ENCODE data around the gene GPER1. TPM values are rescaled to one million over a fixed set of nuclear protein-coding genes. Genes with fewer than 3 reads are reported as not detected.

GPER1 gene
- polyA plus RNA-seq, 1 donor (not counting 4 experiments of a cell fraction or from before 2014, with no cell fraction given), result 0.05 TPM

- Histone ChIP-seq H3K9me3 (ENCODE audit: control insufficient read depth, low read depth, low read length) (no peaks in the 10 kb centered on the region), H3K79me2 (ENCODE audit: control insufficient read depth, insufficient read depth, low read length) (no peaks in the 10 kb centered on the region), H4K20me1 (ENCODE audit: control insufficient read depth, extremely low read depth, insufficient read depth, low read length) (no peaks in the 10 kb centered on the region), H3K27me3 (ENCODE audit: control insufficient read depth, extremely low read depth, insufficient read depth, low read length) (no peaks in the 10 kb centered on the region), H3K27ac (ENCODE audit: control insufficient read depth, insufficient read depth, low read length) (no peak overlapping the region), H2AFZ (ENCODE audit: control insufficient read depth, low read length) (no peak overlapping the region), H3K36me3 (ENCODE audit: control insufficient read depth in 2 of 2, extremely low read depth in 1 of 2, insufficient read depth in 2 of 2, low read length in 2 of 2) (peaks cover 6 to 7% of the 10 kb centered on the region in 2 experiments), H3K4me2 (ENCODE audit: control insufficient read depth, extremely low read depth, insufficient read depth, low read depth, low read length) (no peak overlapping the region), H3K4me3 (ENCODE audit: control insufficient read depth in 2 of 3, extremely low read depth in 1 of 3, insufficient read depth in 2 of 3, low read depth in 1 of 3, low read length in 3 of 3) (no peak overlapping the region), H3K4me1 (ENCODE audit: control insufficient read depth, extremely low read depth, insufficient read depth, low read length) (no peaks in the 10 kb centered on the region), H3K9me1 (ENCODE audit: control insufficient read depth, extremely low read depth, insufficient read depth, low read length) (no peaks in the 10 kb centered on the region), H3K9ac (ENCODE audit: control insufficient read depth, extremely low read depth, insufficient read depth, low read length) (no peak overlapping the region)
- TF ChIP-seq EZH2 (IDR thresholded peaks at IDR 0.05; ENCODE audit: low read length), result no peak
- no peak for TF ChIP-seq CTCF (optimal IDR thresholded peaks at IDR 0.05 in 1 of 3, IDR thresholded peaks at IDR 0.05 in 1 of 3, conservative IDR thresholded peaks at IDR 0.05 in 1 of 3; ENCODE audit: extremely low read depth in 1 of 3, insufficient read depth in 2 of 3, low read length in 3 of 3)
- FAIRE-seq (no peak), DNase-seq (ENCODE audit: low read depth, low spot score) (no peak)
- dilution Hi-C loops (cut with MboI; ENCODE audit: extremely low pct_ligation_motif_present, low sequenced_read_pairs), result no loop called here
Observed at GRCh38 chr7:1054438-1054837, 33.5 kb upstream of the GPER1 start.

GRCh38 chr7:1054861-1055450, 33.0 kb upstream of the GPER1 start:
- H3K27me3 ChIP-seq (ENCODE audit: control insufficient read depth, extremely low read depth, insufficient read depth, low read length), result no peaks in the 10 kb centered on the region
- peaks cover under 1% of the 10 kb centered on the region for H3K4me1 ChIP-seq (ENCODE audit: control insufficient read depth, extremely low read depth, insufficient read depth, low read length)
- H3K79me2 ChIP-seq (ENCODE audit: control insufficient read depth, insufficient read depth, low read length), result no peaks in the 10 kb centered on the region
- no peaks in the 10 kb centered on the region for H4K20me1 ChIP-seq (ENCODE audit: control insufficient read depth, extremely low read depth, insufficient read depth, low read length)
- H3K9ac ChIP-seq (ENCODE audit: control insufficient read depth, extremely low read depth, insufficient read depth, low read length), result no peak overlapping the region
- H3K27ac ChIP-seq (ENCODE audit: control insufficient read depth, insufficient read depth, low read length), result no peak overlapping the region
- TF ChIP-seq CTCF (optimal IDR thresholded peaks at IDR 0.05 in 1 of 3, IDR thresholded peaks at IDR 0.05 in 1 of 3, conservative IDR thresholded peaks at IDR 0.05 in 1 of 3; ENCODE audit: extremely low read depth in 1 of 3, insufficient read depth in 2 of 3, low read length in 3 of 3) (no peak), EZH2 (IDR thresholded peaks at IDR 0.05; ENCODE audit: low read length) (no peak)
- peaks cover 6 to 7% of the 10 kb centered on the region in 2 experiments for H3K36me3 ChIP-seq (ENCODE audit: control insufficient read depth in 2 of 2, extremely low read depth in 1 of 2, insufficient read depth in 2 of 2, low read length in 2 of 2)
- H2AFZ ChIP-seq (ENCODE audit: control insufficient read depth, low read length), result no peak overlapping the region
- DNase-seq (ENCODE audit: low read depth, low spot score) (no peak), FAIRE-seq (no peak)
- H3K4me3 ChIP-seq (ENCODE audit: control insufficient read depth in 2 of 3, extremely low read depth in 1 of 3, insufficient read depth in 2 of 3, low read depth in 1 of 3, low read length in 3 of 3), result no peak overlapping the region
- no peaks in the 10 kb centered on the region for H3K9me3 ChIP-seq (ENCODE audit: control insufficient read depth, low read depth, low read length)
- dilution Hi-C loops (cut with MboI; ENCODE audit: extremely low pct_ligation_motif_present, low sequenced_read_pairs), result no loop called here
- no peak overlapping the region for H3K4me2 ChIP-seq (ENCODE audit: control insufficient read depth, extremely low read depth, insufficient read depth, low read depth, low read length)
- no peaks in the 10 kb centered on the region for H3K9me1 ChIP-seq (ENCODE audit: control insufficient read depth, extremely low read depth, insufficient read depth, low read length)
